Activated T-cell treated with anti-CD3 and anti-CD28 coated beads for 24 hours (primary cell): ENCODE measurements around the gene DDX49.

Source experiments
- DNase-seq: peaks from one replicate; pipeline ENCODE4 v3.0.0-alpha.2; 2020; ENCODE audit warnings: low read depth

The DDX49 gene

GRCh38 chr19:18975869-18976268, 56.4 kb downstream of the DDX49 start:
- no peak for DNase-seq
